AG09309 (cell line): Measurements from ENCODE around the gene UGDH.
"Not testable (repeated sequence)": the region's sequence is repeated elsewhere in the genome, so short reads cannot be mapped to it uniquely, and the experiment has no call there.

ENCODE experiments used
- DNase-seq: peaks from one replicate; pipeline ENCODE4 v3.0.0-alpha.2; 2010; ENCODE audit warnings: low read depth
- H3K4me3 ChIP-seq: 2 replicates; pipeline ENCODE4 v1.5.1; 2011; ENCODE audit warnings: mild to moderate bottlenecking, low read depth, low read length, moderate library complexity; ENCODE audit not compliant: control insufficient read depth
- CTCF ChIP-seq: IDR thresholded peaks from 2 replicates; pipeline ENCODE4 v1.5.1; 2011; ENCODE audit warnings: mild to moderate bottlenecking, low read depth, low read length, inconsistent platforms; ENCODE audit not compliant: insufficient read depth, control insufficient read depth; ENCODE audit errors: missing control alignments

UGDH gene

DNA sequence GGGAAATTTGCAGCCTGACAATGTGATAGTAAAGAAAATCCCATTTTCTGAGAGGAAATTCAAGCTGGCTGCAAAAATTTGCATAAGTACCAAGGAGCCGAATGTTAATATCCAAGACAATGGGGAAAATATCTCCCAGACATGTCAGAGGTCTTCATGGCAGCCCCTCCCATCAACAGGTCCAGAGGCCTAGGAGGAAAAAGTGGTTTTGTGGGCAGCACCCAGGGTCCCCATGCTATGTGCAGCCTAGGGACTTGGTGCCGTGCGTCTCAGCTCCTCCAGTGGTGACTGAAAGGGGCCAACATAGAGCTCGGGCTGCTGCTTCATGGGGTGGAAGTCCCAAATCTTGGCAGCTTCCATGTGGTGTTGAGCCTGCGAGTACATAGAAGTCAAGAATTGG lies 6.3 kb upstream of the UGDH start:
- no peak overlapping the region for H3K4me3 ChIP-seq
- no peak for TF ChIP-seq CTCF
- no peak for DNase-seq

- not testable (repeated sequence) for H3K4me3 ChIP-seq
These were observed 5.0 kb upstream of the UGDH start for GRCh38 chr4:39532237-39532636.

DNA sequence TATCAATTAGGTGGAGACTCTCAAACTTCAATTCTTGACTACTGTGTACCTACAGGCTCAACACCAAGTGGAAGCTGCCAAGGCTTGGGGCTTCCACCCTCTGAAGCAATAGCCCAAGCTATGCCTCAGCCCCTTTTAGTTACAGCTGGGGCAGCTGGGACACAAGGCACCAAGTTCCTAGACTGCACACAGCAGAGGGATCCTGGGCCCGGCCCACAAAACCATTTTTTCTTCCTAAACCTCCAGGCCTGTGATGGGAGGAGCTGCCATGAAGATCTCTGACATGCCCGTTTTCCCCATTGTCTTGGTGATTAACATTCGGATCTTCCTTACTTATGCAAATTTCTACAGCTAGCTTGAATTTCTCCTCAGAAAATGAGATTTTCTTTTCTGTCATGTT lies 3.4 kb upstream of the UGDH start:
- H3K4me3 ChIP-seq: no peak overlapping the region
- DNase-seq: no peak
- TF ChIP-seq CTCF: no peak

More at GRCh38 chr4:39532237-39532636, 5.0 kb upstream of the UGDH start:
- DNase-seq: not testable (repeated sequence)

GRCh38 chr4:39529534-39529933 lies 2.3 kb upstream of the UGDH start:
- no peak for TF ChIP-seq CTCF
- no peak for DNase-seq
- H3K4me3 ChIP-seq: no peak overlapping the region

- peak overlapping the region; percentile 93 for H3K4me3 ChIP-seq
- TF ChIP-seq CTCF: no peak
- peak; percentile 49 for DNase-seq
These were observed 824 bp upstream of the UGDH start for GRCh38 chr4:39528061-39528465.

- no peak for TF ChIP-seq CTCF
- peak overlapping the region; percentile 93 for H3K4me3 ChIP-seq
- no peak for DNase-seq
These were observed 409 bp downstream of the UGDH start for GRCh38 chr4:39526765-39527295.

GRCh38 chr4:39525822-39526690 lies 1.2 kb downstream of the UGDH start:
- peak overlapping the region; percentile 93 for H3K4me3 ChIP-seq
- no peak for DNase-seq
- TF ChIP-seq CTCF: no peak
